A673 (cell line): ENCODE data around the gene BRSK1. TPM values are rescaled to one million over a fixed set of nuclear protein-coding genes. Genes with fewer than 3 reads are reported as not detected.

Experiments used
- BruUV-seq: library from RNA; stranded (reverse); fragments of 400-500 nt; replicated peaks from 2 replicates; lab custom pipeline; 2021; lab: Mats Ljungman, UMichigan
- CTCF ChIA-PET: fragments of 300-600 bp; sonication (Branson Sonifier 250); formaldehyde crosslinking; loops from one replicate; lab custom pipeline; 2022; ENCODE audit warnings: antibody characterized with exemption; lab: Charles Lee
- POLR2A ChIA-PET: fragments of 300-600 bp; sonication (Branson Sonifier 250); formaldehyde crosslinking; loops from one replicate; lab custom pipeline; 2022; ENCODE audit warnings: antibody characterized with exemption; ENCODE audit not compliant: low non-redundant PET; lab: Charles Lee
- DNase-seq: peaks from one replicate; pipeline ENCODE4 v3.0.0-alpha.2; 2015; ENCODE audit warnings: low spot score
- H3K27ac ChIP-seq: fragments of 200-600 bp; sonication (generic); 2 replicates; pipeline ENCODE4 v1.5.1; 2016; ENCODE audit warnings: mixed run types, low read depth, mild to moderate bottlenecking, mixed read lengths, antibody characterized with exemption, low read length; ENCODE audit not compliant: poor library complexity, severe bottlenecking
- H3K27me3 ChIP-seq: fragments of 200-600 bp; sonication (generic); replicated peaks from 2 replicates; pipeline ENCODE4 v1.6.1; 2017; ENCODE audit warnings: mixed run types, low read depth, mild to moderate bottlenecking, mixed read lengths, antibody characterized with exemption, low read length; ENCODE audit not compliant: insufficient read depth, poor library complexity
- H3K36me3 ChIP-seq: fragments of 200-600 bp; sonication (generic); 2 replicates; pipeline ENCODE4 v1.6.1; 2016; ENCODE audit warnings: mixed run types, mild to moderate bottlenecking, mixed read lengths, antibody characterized with exemption, low read length; ENCODE audit not compliant: insufficient read depth, poor library complexity, severe bottlenecking
- H3K4me1 ChIP-seq: fragments of 200-600 bp; sonication (generic); 2 replicates; pipeline ENCODE4 v1.6.1; 2017; ENCODE audit warnings: mixed run types, mild to moderate bottlenecking, mixed read lengths, antibody characterized with exemption, low read length; ENCODE audit not compliant: insufficient read depth, poor library complexity, severe bottlenecking
- H3K4me3 ChIP-seq: fragments of 200-600 bp; sonication (generic); 2 replicates; pipeline ENCODE4 v1.5.1; 2016; ENCODE audit warnings: low read depth, mixed run types, mild to moderate bottlenecking, mixed read lengths, low read length; ENCODE audit not compliant: poor library complexity, severe bottlenecking
- H3K9me3 ChIP-seq: fragments of 200-600 bp; sonication (generic); 2 replicates; pipeline ENCODE4 v1.6.1; 2016; ENCODE audit warnings: mixed run types, low read depth, mild to moderate bottlenecking, mixed read lengths, antibody characterized with exemption, low read length; ENCODE audit not compliant: poor library complexity, severe bottlenecking
- CTCF ChIP-seq: fragments of 300-800, 200-600 bp; sonication (generic); conservative IDR thresholded peaks from 2 replicates; pipeline ENCODE4 v1.5.1; 2017; ENCODE audit warnings: low read depth, mild to moderate bottlenecking, antibody characterized with exemption, low read length, moderate library complexity, mixed read lengths
- EZH2 ChIP-seq: fragments of 200-600 bp; sonication (generic); IDR thresholded peaks from 2 replicates; pipeline ENCODE4 v1.6.1; 2017; ENCODE audit warnings: borderline replicate concordance, low read depth, mild to moderate bottlenecking, mixed read lengths, antibody characterized with exemption, low read length; ENCODE audit not compliant: poor library complexity, severe bottlenecking
- intact Hi-C: fragments of 100-400 bp; cut with micrococcal nuclease; formaldehyde crosslinking; loops from one replicate; pipeline ENCODE4 v1.10.0; 2022; ENCODE audit not compliant: unreplicated experiment
- total RNA-seq: library from RNA; stranded (reverse); gene quantifications from 2 replicates; pipeline ENCODE4 v1.2.3, GENCODE V29; 2021

BRSK1 gene
- total RNA-seq, 1 experiment from 2014 or later: 30.5 TPM

DNA sequence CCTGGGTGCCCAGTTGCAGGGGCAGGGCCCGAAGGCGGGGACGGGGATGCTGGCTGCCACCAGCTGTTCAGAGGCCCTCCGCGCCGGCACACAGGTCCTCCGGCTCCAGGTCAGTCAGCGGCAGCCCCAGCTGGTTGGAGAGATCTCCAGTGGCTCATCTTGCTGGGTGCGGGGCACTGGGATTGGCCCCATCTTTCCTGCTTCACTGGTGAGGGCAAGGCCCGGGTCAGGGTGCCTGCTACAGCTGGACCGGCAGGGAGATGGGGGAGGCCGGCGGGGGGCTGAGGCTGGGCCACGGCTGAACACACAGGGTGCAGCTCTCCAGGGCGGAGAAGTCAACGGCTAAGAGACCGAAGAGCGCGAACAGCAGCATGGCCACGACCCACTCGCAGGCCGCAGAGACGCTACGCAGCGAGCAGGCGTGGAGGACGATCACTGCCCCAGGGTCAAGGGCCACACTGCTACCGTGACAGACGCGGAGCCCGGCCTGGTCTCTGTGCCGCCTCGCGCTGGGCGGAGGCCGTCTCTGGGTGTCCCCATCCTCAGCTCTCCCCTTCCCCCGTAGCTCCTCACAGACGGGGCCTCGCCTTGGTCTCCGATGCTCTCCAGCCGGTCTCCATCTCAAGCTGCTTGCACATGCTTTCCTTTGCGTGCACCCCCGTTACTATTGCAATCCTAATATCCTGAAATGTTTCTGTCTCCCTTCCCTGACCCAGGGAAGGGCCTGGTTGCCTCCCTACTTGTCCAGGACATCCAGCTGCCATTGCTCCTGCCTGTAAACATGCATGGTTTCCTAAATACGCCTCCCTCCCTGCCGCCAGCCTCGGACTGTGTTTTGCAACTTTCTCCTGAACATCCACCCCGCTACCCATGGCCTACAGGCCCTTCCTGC is 29.1 kb downstream of the BRSK1 start:
- POLR2A ChIA-PET: no interaction called here
- H3K4me3 ChIP-seq: no peak overlapping the region
- H3K27me3 ChIP-seq: no peaks in the 10 kb centered on the region
- no peak for DNase-seq
- H3K36me3 ChIP-seq: peaks cover 8% of the 10 kb centered on the region
- no TSS peak for BruUV-seq
- no peak overlapping the region for H3K27ac ChIP-seq
- no peaks in the 10 kb centered on the region for H3K4me1 ChIP-seq
- H3K9me3 ChIP-seq: no peaks in the 10 kb centered on the region
- intact Hi-C loops: no loop called here
- CTCF ChIA-PET: no interaction called here
- no peak for TF ChIP-seq CTCF
- no peak for TF ChIP-seq EZH2

DNA sequence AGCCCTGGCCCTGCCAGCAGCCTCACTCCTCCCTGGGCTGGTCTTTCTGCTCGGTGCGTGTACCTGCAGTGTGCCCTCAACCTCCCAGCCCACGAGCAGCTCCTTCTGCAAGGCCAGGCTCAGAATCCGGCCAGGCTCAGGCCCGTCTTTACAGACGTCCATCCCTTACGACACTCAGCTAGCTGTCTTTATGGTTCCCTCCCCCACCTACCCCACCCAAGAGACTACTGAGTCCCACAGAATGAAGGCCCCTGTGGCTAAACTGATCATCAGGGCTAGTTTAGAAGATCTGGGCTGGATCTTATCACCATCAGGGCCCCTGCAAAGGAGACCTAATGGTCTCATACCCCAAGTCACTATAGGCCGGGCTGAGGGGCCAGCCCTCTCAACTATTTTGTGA is 30.6 kb downstream of the BRSK1 start:
- TF ChIP-seq CTCF (no peak), EZH2 (no peak)
- H3K4me1 ChIP-seq: no peaks in the 10 kb centered on the region
- no peak for DNase-seq
- H3K4me3 ChIP-seq: no peak overlapping the region
- H3K9me3 ChIP-seq: no peaks in the 10 kb centered on the region
- no peaks in the 10 kb centered on the region for H3K27me3 ChIP-seq
- H3K27ac ChIP-seq: no peak overlapping the region
- BruUV-seq: no TSS peak
- intact Hi-C loops: no loop called here
- ChIA-PET POLR2A (no interaction called here), CTCF (no interaction called here)
- peaks cover 2% of the 10 kb centered on the region for H3K36me3 ChIP-seq

DNA sequence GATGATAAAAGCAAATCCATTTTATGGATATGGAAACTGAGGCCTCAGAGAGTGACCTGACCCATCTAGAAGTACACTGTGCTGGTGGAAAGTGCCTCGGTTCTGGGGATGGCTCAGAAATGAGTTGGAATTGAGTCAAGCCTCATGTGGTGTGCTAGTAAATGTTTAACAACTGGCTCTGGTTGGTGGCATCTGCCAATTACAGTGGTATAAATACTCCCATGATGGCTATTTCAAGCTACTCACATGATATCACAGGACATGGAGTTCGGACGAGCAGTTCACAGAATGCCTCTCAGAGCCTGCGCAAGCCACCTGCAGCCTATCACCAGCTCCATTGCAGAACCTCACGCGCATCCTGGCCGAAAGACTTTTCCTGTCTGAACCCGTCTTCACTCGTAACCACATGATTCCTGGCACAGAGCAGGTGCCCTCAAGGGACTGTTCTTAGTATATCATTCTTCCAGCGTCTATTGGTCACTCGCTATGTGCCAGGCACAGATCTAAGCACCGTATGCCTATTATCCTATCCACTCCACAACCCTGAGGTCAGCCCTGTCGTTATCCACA is 32.2 kb downstream of the BRSK1 start:
- TF ChIP-seq CTCF: no peak
- TF ChIP-seq EZH2: no peak
- no TSS peak for BruUV-seq
- no peaks in the 10 kb centered on the region for H3K4me1 ChIP-seq
- H3K27ac ChIP-seq: no peak overlapping the region
- no peaks in the 10 kb centered on the region for H3K9me3 ChIP-seq
- H3K36me3 ChIP-seq: no peaks in the 10 kb centered on the region
- no peak for DNase-seq
- ChIA-PET POLR2A (no interaction called here), CTCF (no interaction called here)
- no peaks in the 10 kb centered on the region for H3K27me3 ChIP-seq
- intact Hi-C loops: no loop called here
- H3K4me3 ChIP-seq: no peak overlapping the region
